ENCODE data around the gene SDK2. TPM values are rescaled to one million over a fixed set of nuclear protein-coding genes. Genes with fewer than 3 reads are reported as not detected.

Gene SDK2
- total and polyA plus RNA-seq, 2 of the 8 experiments (the other 6 are each of a cell fraction or from before 2014, with no cell fraction given): 3.9 to 4.1 TPM

DNA sequence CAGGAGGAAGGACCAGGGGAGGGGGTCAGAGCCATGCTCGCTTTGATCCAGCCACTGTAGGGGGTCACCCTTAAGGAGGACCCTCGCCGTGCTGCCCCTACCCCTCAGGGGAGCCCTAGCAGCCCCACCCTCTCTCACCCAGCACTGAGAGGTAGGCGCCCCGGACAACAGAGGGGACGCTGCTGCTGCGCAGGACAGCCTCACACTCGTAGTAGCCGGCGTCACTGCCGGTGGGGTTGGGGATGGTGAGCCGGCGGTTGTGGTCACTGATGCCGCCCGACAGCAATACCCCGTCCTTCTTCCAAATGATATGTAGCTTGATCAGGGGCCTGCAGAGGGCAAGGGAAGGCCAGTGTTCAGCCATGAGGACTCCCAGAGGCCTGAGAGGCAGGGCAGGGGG, 206.4 kb downstream of the SDK2 start:
- 88% methylated on average over 13 of the region's 16 CpGs; no CpG with 5 or more reads in 1 of the 2 experiments for WGBS, 2 experiments (ENCODE audit: extremely low coverage in 1 of 2, insufficient coverage in 1 of 2, insufficient read length in 1 of 2, insufficient replicate concordance in 2 of 2, low coverage in 1 of 2, low lambda C conversion rate in 2 of 2, missing lambda C conversion rate in 1 of 2)
- Histone ChIP-seq H3K4me1 (replicated peaks in 1 of 4; ENCODE audit: control insufficient read depth in 3 of 4, insufficient read depth in 4 of 4, low read length in 3 of 4) (no peaks in the 10 kb centered on the region; a peak in 1 of 7 replicates), H3K27me3 (replicated peaks in 1 of 4; ENCODE audit: control insufficient read depth in 3 of 4, extremely low read depth in 1 of 4, insufficient read depth in 3 of 4, low read length in 3 of 4) (no peaks in the 10 kb centered on the region; a peak in 1 of 7 replicates), H3K79me1 (ENCODE audit: low read depth, low read length) (no peaks in the 10 kb centered on the region), H3K23me2 (ENCODE audit: low read depth, low read length) (no peaks in the 10 kb centered on the region), H3K4ac (replicated peaks; ENCODE audit: insufficient read length, low read depth, low read length) (no peak overlapping the region), H3K36me3 (ENCODE audit: control insufficient read depth in 2 of 4, insufficient read depth in 4 of 4, low read length in 3 of 4) (no peaks in the 10 kb centered on the region; a peak in 2 of 8 replicates), H4K20me1 (replicated peaks in 1 of 2; ENCODE audit: control insufficient read depth in 1 of 2, insufficient read depth in 2 of 2, low read length in 2 of 2) (no peaks in the 10 kb centered on the region), H3K23ac (ENCODE audit: insufficient read length) (no peak overlapping the region), H3K56ac (replicated peaks; ENCODE audit: insufficient read length, low read depth, low read length) (no peak overlapping the region), H2AK5ac (ENCODE audit: low read depth, low read length) (no peak overlapping the region), H2AFZ (ENCODE audit: low read length) (no peak overlapping the region), H3K27ac (ENCODE audit: low read depth, low read length) (no peak overlapping the region), H2BK12ac (ENCODE audit: low read depth, low read length) (no peak overlapping the region), H3K18ac (ENCODE audit: extremely low read depth, low read length) (no peak overlapping the region), H2BK15ac (ENCODE audit: low read length) (no peak overlapping the region), H3K4me3 (ENCODE audit: extremely low read depth in 1 of 4, insufficient read depth in 2 of 4, low read depth in 3 of 4, low read length in 4 of 4) (no peak overlapping the region), H3K14ac (ENCODE audit: insufficient read length) (no peak overlapping the region), H3K4me2 (ENCODE audit: insufficient read depth in 1 of 2, low read depth in 2 of 2, low read length in 2 of 2) (no peak overlapping the region), H2BK20ac (ENCODE audit: low read length) (no peak overlapping the region), H4K91ac (replicated peaks; ENCODE audit: insufficient read length, low read length) (no peak overlapping the region), H4K8ac (ENCODE audit: extremely low read depth, insufficient read depth, low read length) (no peak overlapping the region), H2BK5ac (ENCODE audit: low read depth, low read length) (no peak overlapping the region), H3K79me2 (ENCODE audit: control insufficient read depth in 1 of 2, insufficient read depth in 2 of 2, low read length in 2 of 2) (no peaks in the 10 kb centered on the region), H4K5ac (ENCODE audit: insufficient read length, low read depth, low read length) (no peak overlapping the region), H2BK120ac (replicated peaks; ENCODE audit: low read depth, low read length) (no peak overlapping the region), H3K9me3 (ENCODE audit: insufficient read depth in 2 of 2, low read depth in 1 of 2, low read length in 1 of 2) (0 out of 4 replicates have a peak, but pooled peaks cover 0 to 3% of the 10 kb centered on the region in 2 experiments), H3K9ac (replicated peaks in 1 of 4; ENCODE audit: extremely low read depth in 1 of 4, low read depth in 3 of 4, low read length in 3 of 4) (no peak overlapping the region)
- FAIRE-seq: no peak
- POLR2A ChIA-PET (ENCODE audit: partially characterized antibody): interaction anchor here (1.3 kb wide), 1 partner anchor 8 kb away, joined by 3 read pairs; no protein-coding TSS in a partner anchor
- CTCF ChIA-PET (ENCODE audit: partially characterized antibody): interaction anchor here (0.9 to 1.6 kb wide), 3 partner anchors 8 to 129 kb away, joined by 3 to 12 read pairs (median 3); no protein-coding TSS in a partner anchor
- no peak for DNase-seq (ENCODE audit: low read depth in 1 of 2, low spot score in 2 of 2)
- TF ChIP-seq KDM1A (IDR thresholded peaks at IDR 0.05; ENCODE audit: borderline replicate concordance, low read length): no peak
- no peak for TF ChIP-seq FOSL1 (IDR thresholded peaks at IDR 0.05; ENCODE audit: insufficient read depth, low read depth, low read length)
- no peak for TF ChIP-seq SIN3A (conservative IDR thresholded peaks at IDR 0.05 in 1 of 2, IDR thresholded peaks at IDR 0.05 in 1 of 2; ENCODE audit: low read depth in 1 of 2, low read length in 2 of 2)
- TF ChIP-seq TEAD4 (IDR thresholded peaks at IDR 0.05; ENCODE audit: low read depth, low read length): no peak
- TF ChIP-seq TBP (IDR thresholded peaks at IDR 0.05; ENCODE audit: low read depth, low read length): no peak
- TF ChIP-seq USF2 (IDR thresholded peaks at IDR 0.05; ENCODE audit: low read length): no peak
- TF ChIP-seq CBX5 (IDR thresholded peaks at IDR 0.05; ENCODE audit: low read depth, low read length): no peak
- no peak for TF ChIP-seq RBBP5 (IDR thresholded peaks at IDR 0.05; ENCODE audit: borderline replicate concordance, low read depth, low read length)
- TF ChIP-seq CREB1 (IDR thresholded peaks at IDR 0.05): no peak
- no peak for TF ChIP-seq EP300 (IDR thresholded peaks at IDR 0.05; ENCODE audit: borderline replicate concordance in 1 of 2, low read depth in 2 of 2, low read length in 2 of 2)
- no peak for TF ChIP-seq CEBPB (IDR thresholded peaks at IDR 0.05; ENCODE audit: low read depth, low read length)
- TF ChIP-seq YY1 (IDR thresholded peaks at IDR 0.05; ENCODE audit: low read depth, low read length): no peak
- TF ChIP-seq CHD2 (IDR thresholded peaks at IDR 0.05; ENCODE audit: low read length): no peak
